PC-9 (cell line): ENCODE data around the gene CCDC146. TPM values are rescaled to one million over a fixed set of nuclear protein-coding genes. Genes with fewer than 3 reads are reported as not detected.

ENCODE experiments used
- BruUV-seq: library from RNA; stranded (reverse); fragments of 400-500 nt; replicated peaks from 2 replicates; lab custom pipeline; 2021; lab: Mats Ljungman, UMichigan
- CTCF ChIA-PET: fragments of 300-600 bp; sonication (Branson Sonifier 250); formaldehyde crosslinking; loops from one replicate; lab custom pipeline; 2022; ENCODE audit warnings: antibody characterized with exemption; lab: Charles Lee
- POLR2A ChIA-PET: fragments of 300-600 bp; sonication (Branson Sonifier 250); formaldehyde crosslinking; loops from one replicate; lab custom pipeline; 2022; ENCODE audit warnings: antibody characterized with exemption; ENCODE audit not compliant: unreplicated experiment; lab: Charles Lee
- DNase-seq, 2 experiments: peaks; one replicate each; pipeline versions ENCODE4 v3.0.0 to v3.0.0-alpha.2; 2015 to 2022; ENCODE audit warnings: mixed read lengths in 1 of 2
- H2AFZ ChIP-seq: fragments of 200-600 bp; sonication (generic); 2 replicates; pipeline ENCODE4 v1.8.1; 2017; ENCODE audit warnings: antibody characterized with exemption
- H3F3A ChIP-seq: fragments of 200-600 bp; sonication (generic); 2 replicates; pipeline ENCODE4 v1.8.1; 2017; ENCODE audit warnings: antibody characterized with exemption, mild to moderate bottlenecking, low read depth; ENCODE audit not compliant: insufficient read depth
- H3K27ac ChIP-seq: fragments of 200-600 bp; sonication (generic); 2 replicates; pipeline ENCODE4 v1.6.1; 2016; ENCODE audit warnings: mixed run types
- H3K27me3 ChIP-seq: fragments of 200-600 bp; sonication (generic); 2 replicates; pipeline ENCODE4 v1.6.1; 2016; ENCODE audit warnings: low read depth, mixed run types; ENCODE audit not compliant: insufficient read depth
- H3K36me3 ChIP-seq: fragments of 200-600 bp; sonication (generic); 2 replicates; pipeline ENCODE4 v1.6.1; 2016; ENCODE audit warnings: low read depth, mixed run types
- H3K4me1 ChIP-seq: fragments of 200-600 bp; sonication (generic); replicated peaks from 2 replicates; pipeline ENCODE4 v1.6.1; 2016; ENCODE audit warnings: mixed run types; ENCODE audit not compliant: insufficient read depth
- H3K4me2 ChIP-seq: fragments of 200-600 bp; sonication (generic); 2 replicates; pipeline ENCODE4 v1.6.1; 2017; ENCODE audit warnings: mixed run types
- H3K4me3 ChIP-seq: fragments of 200-600 bp; sonication (generic); 2 replicates; pipeline ENCODE4 v1.6.1; 2016; ENCODE audit warnings: mixed run types
- H3K79me2 ChIP-seq: fragments of 200-600 bp; sonication (generic); 2 replicates; pipeline ENCODE4 v1.6.1; 2017; ENCODE audit warnings: low read depth, mixed run types
- H3K9me2 ChIP-seq: fragments of 200-600 bp; sonication (generic); 2 replicates; pipeline ENCODE4 v1.8.1; 2017; ENCODE audit warnings: mild to moderate bottlenecking; ENCODE audit not compliant: insufficient read depth
- H3K9me3 ChIP-seq: fragments of 200-600 bp; sonication (generic); 2 replicates; pipeline ENCODE4 v1.8.1; 2016; ENCODE audit warnings: low read depth; ENCODE audit not compliant: insufficient read depth
- H4K20me1 ChIP-seq: fragments of 200-600 bp; sonication (generic); 2 replicates; pipeline ENCODE4 v1.8.1; 2017; ENCODE audit not compliant: insufficient read depth
- CTCF ChIP-seq: fragments of 200-600 bp; sonication (generic); conservative IDR thresholded peaks from 2 replicates; pipeline ENCODE4 v1.6.1; 2017; ENCODE audit warnings: mixed run types, antibody characterized with exemption, mild to moderate bottlenecking, moderate library complexity
- EZH2 ChIP-seq: fragments of 200-600 bp; sonication (generic); IDR thresholded peaks from 2 replicates; pipeline ENCODE4 v1.8.0; 2017; ENCODE audit warnings: antibody characterized with exemption, low read depth
- intact Hi-C: fragments of 100-400 bp; cut with micrococcal nuclease; formaldehyde crosslinking; loops from one replicate; pipeline ENCODE4 v1.10.0; 2022; ENCODE audit not compliant: unreplicated experiment
- total RNA-seq: library from RNA; stranded (reverse); gene quantifications from 2 replicates; pipeline ENCODE4 v1.2.3, GENCODE V29; 2021

CCDC146 gene
- total RNA-seq, 1 experiment from 2014 or later, result 15.9 TPM

- Histone ChIP-seq H3K27ac (no peak overlapping the region), H3K4me2 (no peak overlapping the region), H4K20me1 (no peaks in the 10 kb centered on the region), H3K4me1 (peaks cover 44% of the 10 kb centered on the region), H3K79me2 (no peaks in the 10 kb centered on the region), H3K27me3 (no peaks in the 10 kb centered on the region), H3F3A (no peaks in the 10 kb centered on the region; the same call in 1 of the 2 replicates), H3K9me3 (no peaks in the 10 kb centered on the region), H3K4me3 (no peak overlapping the region), H2AFZ (no peak overlapping the region), H3K36me3 (no peaks in the 10 kb centered on the region), H3K9me2 (no peaks in the 10 kb centered on the region)
- BruUV-seq, result no TSS peak
- intact Hi-C loops, result no loop called here
- no peak for DNase-seq
- no peak for TF ChIP-seq CTCF
- ChIA-PET POLR2A (no interaction called here), CTCF (no interaction called here)
Measured at GRCh38 chr7:77328669-77329068, 206.3 kb downstream of the CCDC146 start.

GRCh38 chr7:77329466-77330168 lies 207.2 kb downstream of the CCDC146 start:
- intact Hi-C loops, result loop anchor here (5.0 kb wide), 2 partner anchors 207 to 1152 kb away; partner anchors contain the start of gene CCDC146
- Histone ChIP-seq H3K4me2 (no peak overlapping the region), H4K20me1 (no peaks in the 10 kb centered on the region), H3K4me3 (no peak overlapping the region), H3K9me2 (no peaks in the 10 kb centered on the region), H3K9me3 (no peaks in the 10 kb centered on the region; the same call in 1 of the 2 replicates), H3K4me1 (peaks cover 44% of the 10 kb centered on the region), H2AFZ (no peak overlapping the region), H3K36me3 (no peaks in the 10 kb centered on the region), H3K27me3 (no peaks in the 10 kb centered on the region), H3K27ac (no peak overlapping the region), H3F3A (no peaks in the 10 kb centered on the region; the same call in 1 of the 2 replicates), H3K79me2 (no peaks in the 10 kb centered on the region)
- BruUV-seq, result no TSS peak
- POLR2A ChIA-PET, result no interaction called here
- CTCF ChIA-PET, result interaction anchor here (0.7 to 0.9 kb wide), 2 partner anchors 217 to 965 kb away, joined by 4 to 10 read pairs; no protein-coding TSS in a partner anchor
- TF ChIP-seq EZH2 (no peak), CTCF (no peak)
- no peak for DNase-seq

GRCh38 chr7:77330169-77330882 lies 207.9 kb downstream of the CCDC146 start:
- H3K36me3 ChIP-seq, result no peaks in the 10 kb centered on the region
- H3K4me3 ChIP-seq, result no peak overlapping the region
- H3K27me3 ChIP-seq, result no peaks in the 10 kb centered on the region
- intact Hi-C loops, result loop anchor here (5.0 kb wide), 2 partner anchors 208 to 1153 kb away; partner anchors contain the start of gene CCDC146
- H3K79me2 ChIP-seq, result no peaks in the 10 kb centered on the region
- no peaks in the 10 kb centered on the region for H4K20me1 ChIP-seq
- H2AFZ ChIP-seq, result no peak overlapping the region
- H3K9me3 ChIP-seq, result no peaks in the 10 kb centered on the region; the same call in 1 of the 2 replicates
- no peaks in the 10 kb centered on the region for H3K9me2 ChIP-seq
- H3K4me2 ChIP-seq, result no peak overlapping the region
- no peaks in the 10 kb centered on the region; the same call in 1 of the 2 replicates for H3F3A ChIP-seq
- CTCF ChIA-PET, result interaction anchor here (0.7 to 0.9 kb wide), 2 partner anchors 217 to 966 kb away, joined by 4 to 10 read pairs; no protein-coding TSS in a partner anchor
- no TSS peak for BruUV-seq
- peaks cover 44% of the 10 kb centered on the region for H3K4me1 ChIP-seq
- POLR2A ChIA-PET, result no interaction called here
- TF ChIP-seq EZH2 (no peak), CTCF (no peak)
- no peak for DNase-seq
- H3K27ac ChIP-seq, result no peak overlapping the region
